IPS-18c (cell line): ENCODE measurements around the gene CRYBA2.
A peak's percentile ranks its signal among the peaks of the same experiment; 100 is the strongest.

ENCODE experiments used
- H3K4me3 ChIP-seq: 2 replicates; pipeline ENCODE4 v1.7.0; 2013; ENCODE audit warnings: low read depth, mild to moderate bottlenecking, low read length, moderate library complexity; ENCODE audit not compliant: insufficient read depth
- H3K9me3 ChIP-seq: one replicate; pipeline ENCODE4 v1.6.1; 2013; ENCODE audit warnings: mild to moderate bottlenecking, low read length, moderate library complexity; ENCODE audit not compliant: control insufficient read depth, insufficient read depth

Gene CRYBA2

GRCh38 chr2:218990612-218991011 lies 2.6 kb downstream of the CRYBA2 start:
- H3K9me3 ChIP-seq: peaks cover 2% of the 10 kb centered on the region
- no peak overlapping the region for H3K4me3 ChIP-seq

- Histone ChIP-seq H3K4me3 (no peak overlapping the region), H3K9me3 (peaks cover 2% of the 10 kb centered on the region)
Observed at GRCh38 chr2:218990052-218990451, 3.2 kb downstream of the CRYBA2 start.

- H3K9me3 ChIP-seq: no peaks in the 10 kb centered on the region
- no peak overlapping the region for H3K4me3 ChIP-seq
Observed at GRCh38 chr2:218988650-218989049, 4.6 kb downstream of the CRYBA2 start.

GRCh38 chr2:218988164-218988563 lies 5.1 kb downstream of the CRYBA2 start:
- no peak overlapping the region for H3K4me3 ChIP-seq
- H3K9me3 ChIP-seq: no peaks in the 10 kb centered on the region

GRCh38 chr2:218986148-218986761 lies 7.0 kb downstream of the CRYBA2 start:
- Histone ChIP-seq H3K9me3 (no peaks in the 10 kb centered on the region), H3K4me3 (no peak overlapping the region)

DNA sequence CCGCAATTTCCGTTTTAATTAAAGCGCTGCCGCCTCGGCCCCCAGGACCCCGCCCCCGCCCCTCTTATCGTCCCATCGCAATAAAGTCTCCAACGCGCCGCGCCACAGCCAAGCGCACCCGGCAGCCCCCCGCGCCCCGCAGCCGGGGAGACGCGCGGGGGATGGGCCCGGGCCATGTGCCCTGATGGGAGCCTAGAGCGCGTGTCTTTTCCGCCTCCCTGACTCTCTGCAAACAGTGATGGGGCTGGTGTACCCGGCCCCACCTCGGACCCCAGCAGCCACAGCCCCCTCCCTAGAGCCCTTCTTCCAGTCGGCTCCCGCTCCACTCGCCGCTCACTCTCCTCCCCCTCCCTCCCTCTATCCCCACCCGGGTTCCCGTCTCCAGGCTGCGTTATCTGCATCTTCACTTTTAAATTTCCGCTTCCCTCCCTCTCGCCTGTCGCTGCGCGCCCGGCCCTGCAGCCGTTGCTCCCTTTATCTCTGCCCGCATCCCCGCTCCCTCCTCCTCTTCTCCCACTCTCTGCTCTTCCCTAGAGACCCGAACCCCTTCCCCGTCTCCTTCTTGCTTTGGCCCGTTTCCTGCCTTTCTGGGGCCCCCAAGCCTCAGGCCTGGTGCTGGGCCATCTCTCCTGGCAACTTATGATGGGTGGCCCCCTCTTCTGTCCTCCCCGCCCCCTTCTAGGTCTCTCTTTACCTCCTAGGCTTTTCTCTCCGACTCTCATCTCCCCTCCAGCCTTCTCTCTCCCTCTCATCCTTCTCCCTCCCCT lies 7.7 kb downstream of the CRYBA2 start:
- H3K9me3 ChIP-seq: peaks cover 3% of the 10 kb centered on the region
- peak overlapping the region; percentile 34 for H3K4me3 ChIP-seq

GRCh38 chr2:218985021-218985324 lies 8.2 kb downstream of the CRYBA2 start, which contains the start of gene FEV:
FEV (minus strand) TSS chr2:218985184; CDS start chr2:218985075, 109 bp downstream.
- peak within 1 kb of the TSS; percentile 34 for H3K4me3 ChIP-seq
- H3K9me3 ChIP-seq: peaks cover 3% of the 10 kb centered on the region

GRCh38 chr2:218984239-218985020 lies 8.8 kb downstream of the CRYBA2 start:
- peaks cover 3% of the 10 kb centered on the region for H3K9me3 ChIP-seq
- peak overlapping the region; percentile 30 for H3K4me3 ChIP-seq

DNA sequence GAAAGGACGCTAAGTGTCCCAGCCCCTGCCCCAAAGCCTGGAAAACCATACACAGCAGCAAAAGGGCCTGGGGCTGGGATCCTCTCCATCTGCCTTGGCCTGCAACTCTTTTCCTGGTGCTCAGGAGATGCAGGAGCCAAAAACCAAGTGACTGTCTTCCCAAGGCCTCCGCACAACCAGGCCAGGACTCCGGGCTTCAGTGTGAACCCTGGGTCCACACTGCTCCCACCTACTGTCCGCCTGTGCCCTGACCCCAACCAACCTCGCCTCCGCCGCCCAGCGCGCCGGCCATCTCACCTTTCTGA lies 9.3 kb downstream of the CRYBA2 start:
- Histone ChIP-seq H3K9me3 (peaks cover 3% of the 10 kb centered on the region), H3K4me3 (no peak overlapping the region; the same call in 1 of the 2 replicates)

GRCh38 chr2:218983263-218983933 lies 9.8 kb downstream of the CRYBA2 start:
- no peak overlapping the region for H3K4me3 ChIP-seq

DNA sequence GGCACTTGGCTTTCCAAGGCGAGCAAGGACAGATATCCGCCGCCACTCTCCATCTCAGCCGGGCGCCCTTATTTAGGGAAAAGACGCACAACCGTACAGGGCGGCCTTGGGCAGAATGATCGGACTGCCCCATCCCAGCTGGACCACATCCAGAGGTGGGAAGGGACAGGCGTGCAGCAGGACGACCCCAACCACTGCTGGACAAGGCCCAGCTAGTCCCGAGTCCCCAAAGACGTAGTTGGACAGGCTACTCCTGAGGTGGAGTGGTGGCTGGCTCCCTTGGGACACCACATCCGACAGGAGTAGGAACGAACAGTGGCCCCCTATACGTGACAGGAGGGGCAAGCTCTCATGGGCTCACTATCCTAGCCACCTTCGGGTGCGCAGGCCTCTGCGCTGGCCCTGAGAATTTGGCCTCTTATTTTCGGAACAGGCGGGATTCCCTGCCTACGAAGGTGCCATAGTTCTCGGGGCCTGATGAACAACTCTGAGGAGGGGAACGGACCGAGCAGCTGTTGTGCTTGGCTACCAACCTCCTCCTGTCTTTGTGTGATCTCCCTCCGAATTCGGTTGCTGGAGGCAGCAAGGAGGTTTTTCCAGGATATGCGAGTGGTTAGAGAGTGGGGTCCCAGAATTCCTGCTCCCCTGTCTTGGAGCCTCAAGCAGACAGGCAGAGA lies 10.5 kb downstream of the CRYBA2 start:
- no peak overlapping the region for H3K4me3 ChIP-seq
- peaks cover 3% of the 10 kb centered on the region for H3K9me3 ChIP-seq

More at GRCh38 chr2:218983263-218983933, 9.8 kb downstream of the CRYBA2 start:
- H3K9me3 ChIP-seq: peaks cover 3% of the 10 kb centered on the region

DNA sequence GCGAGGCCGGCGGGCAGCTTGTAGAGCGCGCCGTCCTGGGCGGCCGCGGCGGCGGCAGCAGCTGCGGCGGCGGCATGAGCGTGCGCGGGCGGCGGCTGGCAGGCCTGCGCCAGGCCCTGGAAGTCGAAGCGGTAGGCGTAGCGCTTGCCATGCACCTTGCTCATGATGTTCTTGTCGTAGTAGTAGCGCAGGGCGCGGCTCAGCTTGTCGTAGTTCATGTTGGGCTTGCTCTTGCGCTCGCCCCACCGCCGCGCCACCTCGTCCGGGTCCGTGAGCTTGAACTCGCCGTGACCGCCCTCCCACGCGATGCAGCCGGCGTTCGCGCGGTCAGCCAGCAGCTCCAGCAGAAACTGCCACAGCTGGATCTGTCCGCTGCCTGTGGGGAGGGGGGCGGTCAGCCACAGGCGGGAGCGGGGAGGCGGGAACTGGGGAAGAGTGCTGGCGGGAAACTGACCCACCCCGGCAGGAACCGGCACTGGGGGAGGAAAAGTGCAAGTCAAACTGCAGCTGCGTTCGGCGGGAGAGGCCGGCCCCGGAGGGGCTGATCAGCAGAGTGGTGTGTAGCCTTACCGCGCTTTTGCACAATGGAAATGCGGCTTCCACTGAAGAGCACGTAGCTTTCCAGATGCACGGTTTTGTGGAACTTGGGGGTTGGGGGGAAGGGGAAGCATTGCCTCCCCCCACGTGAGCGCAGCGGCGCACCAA lies 11.2 kb downstream of the CRYBA2 start:
- H3K9me3 ChIP-seq: peaks cover 3% of the 10 kb centered on the region
- peak overlapping the region; percentile 28 for H3K4me3 ChIP-seq

- peaks cover 3% of the 10 kb centered on the region for H3K9me3 ChIP-seq
- H3K4me3 ChIP-seq: peak overlapping the region; percentile 28; the same call in 1 of the 2 replicates
Observed at GRCh38 chr2:218981390-218981880, 11.8 kb downstream of the CRYBA2 start.

DNA sequence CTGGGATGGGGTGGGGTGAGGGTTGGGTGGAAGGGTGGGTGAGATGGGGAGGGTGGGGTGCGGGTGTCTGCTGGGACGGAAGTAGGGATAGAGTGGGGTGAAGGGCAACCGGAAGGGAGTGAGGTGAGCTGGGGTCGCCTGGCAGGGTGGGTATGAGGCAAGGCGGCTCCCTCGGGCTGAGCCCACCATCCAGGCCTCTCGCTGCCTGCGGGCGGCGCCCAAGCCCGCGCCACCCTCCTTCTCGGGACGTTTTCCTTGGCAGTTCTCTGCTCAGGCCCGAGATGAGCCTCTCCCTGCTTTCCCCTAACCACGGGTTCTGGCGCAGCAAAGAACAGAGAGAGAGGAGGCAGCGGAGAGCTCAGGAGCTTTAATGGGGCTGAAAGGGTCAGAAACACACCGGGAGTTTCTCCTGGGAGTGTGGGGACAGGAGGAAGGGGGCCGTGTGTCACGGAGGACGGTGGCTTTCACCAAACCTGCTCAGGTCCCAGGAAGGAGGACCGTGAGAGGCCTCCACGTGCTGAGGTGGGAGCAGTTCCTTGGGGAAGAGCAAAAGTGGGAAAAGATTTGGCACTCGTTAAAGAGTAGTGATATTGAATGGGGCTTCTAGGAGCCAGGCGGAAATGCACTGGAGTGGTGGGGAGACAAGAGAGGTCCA lies 12.4 kb downstream of the CRYBA2 start:
- peak overlapping the region; percentile 34 for H3K4me3 ChIP-seq
- H3K9me3 ChIP-seq: peaks cover 3% of the 10 kb centered on the region

DNA sequence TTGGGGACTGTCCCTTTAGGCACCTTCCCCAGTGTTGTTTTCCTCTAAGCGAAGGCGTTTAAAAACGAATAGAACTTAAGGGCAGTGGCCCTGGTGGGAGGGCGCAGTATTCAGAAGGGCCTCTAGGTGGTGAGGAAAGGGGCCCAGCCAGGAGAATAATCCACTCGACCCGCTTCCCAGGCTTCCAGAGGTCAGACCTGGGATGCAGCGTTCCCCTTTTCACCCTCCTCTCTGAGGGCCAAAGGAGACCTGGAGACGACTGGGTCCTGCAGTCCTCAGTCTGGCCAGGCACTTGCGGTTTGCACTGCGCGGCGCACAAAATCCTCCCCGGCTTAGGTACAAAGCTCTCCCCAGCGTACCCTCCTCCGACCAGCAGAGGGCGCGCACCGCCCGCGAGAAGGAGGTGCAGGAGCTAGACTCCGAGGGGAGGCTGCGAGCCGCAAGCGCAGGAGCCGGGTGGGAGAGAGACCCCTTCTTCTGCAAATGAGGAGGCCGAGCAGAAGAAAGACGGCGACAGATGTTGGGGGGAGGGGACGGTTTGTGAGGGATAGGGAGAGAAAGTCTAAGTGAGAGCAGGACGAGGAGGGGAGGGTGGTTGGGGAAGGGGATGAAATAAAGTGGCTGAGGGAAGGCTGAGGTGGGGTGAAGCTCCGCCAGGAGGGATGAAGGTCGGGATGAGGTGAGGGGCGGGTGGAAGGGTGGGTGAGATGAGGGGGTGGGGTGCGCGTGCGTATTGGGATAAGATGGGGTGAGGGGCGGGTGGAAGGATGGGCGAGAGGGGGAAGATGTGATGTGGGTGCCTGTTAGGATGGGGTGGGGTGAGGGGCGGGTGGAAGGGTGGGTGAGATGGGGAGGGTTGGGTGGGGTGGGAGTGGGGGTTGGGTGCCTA lies 13.1 kb downstream of the CRYBA2 start:
- peak overlapping the region; percentile 32; the same call in 1 of the 2 replicates for H3K4me3 ChIP-seq
- H3K9me3 ChIP-seq: peaks cover 3% of the 10 kb centered on the region
